Measurements from ENCODE around the gene SERPINF2. TPM values are rescaled to one million over a fixed set of nuclear protein-coding genes. Genes with fewer than 3 reads are reported as not detected.
A peak's percentile ranks its signal among the peaks of the same experiment; 100 is the strongest.
"Not testable (repeated sequence)": the region's sequence is repeated elsewhere in the genome, so short reads cannot be mapped to it uniquely, and the experiment has no call there.

The SERPINF2 gene
- total RNA-seq: under 1 TPM; 0.16 to 0.31 TPM

GRCh38 chr17:1742371-1743087 is at the start of gene SERPINF2:
TSS of gene SERPINF2 (plus strand) at chr17:1742871. CDS start at chr17:1744996, 2,125 bp downstream.
- POLR2A ChIA-PET: interaction anchor here (1.0 kb wide), 1 partner anchor 15 kb away, joined by 3 read pairs; no protein-coding TSS in a partner anchor
- CTCF ChIA-PET: no interaction called here
- Mint-ChIP-seq H3K9me3 (ENCODE audit: insufficient read depth) (no peaks in the 10 kb centered on the region), H3K36me3 (ENCODE audit: low read depth) (peaks cover 2% of the 10 kb centered on the region), H3K27me3 (ENCODE audit: low read depth) (no peaks in the 10 kb centered on the region), H3K27ac (no peak within 1 kb of the TSS), H3K4me1 (ENCODE audit: low read depth) (no peaks in the 10 kb centered on the region), H3K4me3 (no peak within 1 kb of the TSS)
- ATAC-seq (no peak), DNase-seq (no peak)

GRCh38 chr17:1693339-1693738 is 49.3 kb upstream of the SERPINF2 start:
- H3K27ac Mint-ChIP-seq: no peak overlapping the region
- H3K27me3 Mint-ChIP-seq (ENCODE audit: low read depth): peaks cover 3% of the 10 kb centered on the region
- CTCF ChIA-PET: interaction anchor here (1.5 kb wide), 1 partner anchor 24 kb away, joined by 4 read pairs; no protein-coding TSS in a partner anchor
- H3K9me3 Mint-ChIP-seq (ENCODE audit: insufficient read depth): no peaks in the 10 kb centered on the region
- no peaks in the 10 kb centered on the region for H3K36me3 Mint-ChIP-seq (ENCODE audit: low read depth)
- ATAC-seq: no peak
- POLR2A ChIA-PET: no interaction called here
- no peaks in the 10 kb centered on the region for H3K4me1 Mint-ChIP-seq (ENCODE audit: low read depth)
- no peak overlapping the region for H3K4me3 Mint-ChIP-seq
- DNase-seq: no peak

DNA sequence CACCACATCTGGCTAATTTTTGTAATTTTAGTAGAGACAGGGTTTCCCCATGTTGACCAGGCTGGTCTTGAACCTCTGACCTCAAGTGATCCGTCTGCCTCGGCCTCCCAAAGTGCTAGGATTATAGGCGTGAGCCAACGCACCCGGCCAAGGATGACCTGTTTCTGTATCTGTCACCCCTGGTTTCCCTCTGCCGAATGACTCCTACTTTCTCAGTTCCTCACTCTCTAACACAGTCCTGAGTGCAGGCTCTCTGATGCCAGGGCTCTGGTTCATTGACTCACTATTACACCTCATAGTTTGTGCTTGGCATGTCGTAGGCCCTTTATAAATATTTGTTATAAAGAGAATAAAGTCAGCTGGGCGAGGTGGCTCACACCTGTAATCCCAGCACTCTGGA is 47.3 kb upstream of the SERPINF2 start:
- peaks cover 3% of the 10 kb centered on the region for H3K27me3 Mint-ChIP-seq (ENCODE audit: low read depth)
- H3K4me1 Mint-ChIP-seq (ENCODE audit: low read depth): no peaks in the 10 kb centered on the region
- no peak overlapping the region for H3K27ac Mint-ChIP-seq
- ATAC-seq (no peak), DNase-seq (no peak)
- POLR2A ChIA-PET: interaction anchor here (0.6 kb wide), 1 partner anchor 43 kb away, joined by 5 read pairs; no protein-coding TSS in a partner anchor
- CTCF ChIA-PET: interaction anchor here (0.9 kb wide), 1 partner anchor 11 kb away, joined by 3 read pairs; no protein-coding TSS in a partner anchor
- no peak overlapping the region for H3K4me3 Mint-ChIP-seq
- no peaks in the 10 kb centered on the region for H3K9me3 Mint-ChIP-seq (ENCODE audit: insufficient read depth)
- H3K36me3 Mint-ChIP-seq (ENCODE audit: low read depth): no peaks in the 10 kb centered on the region

GRCh38 chr17:1697681-1698080 is 45.0 kb upstream of the SERPINF2 start:
- DNase-seq (no peak), ATAC-seq (no peak)
- Mint-ChIP-seq H3K27me3 (ENCODE audit: low read depth) (peaks cover 3% of the 10 kb centered on the region), H3K9me3 (ENCODE audit: insufficient read depth) (no peaks in the 10 kb centered on the region), H3K27ac (no peak overlapping the region), H3K4me1 (ENCODE audit: low read depth) (no peaks in the 10 kb centered on the region), H3K4me3 (no peak overlapping the region), H3K36me3 (ENCODE audit: low read depth) (no peaks in the 10 kb centered on the region)
- CTCF ChIA-PET: no interaction called here
- POLR2A ChIA-PET: no interaction called here

- H3K9me3 Mint-ChIP-seq (ENCODE audit: insufficient read depth); H3K4me1 Mint-ChIP-seq (ENCODE audit: low read depth); ATAC-seq; DNase-seq; POLR2A ChIA-PET; H3K36me3 Mint-ChIP-seq (ENCODE audit: low read depth); H3K27me3 Mint-ChIP-seq (ENCODE audit: low read depth); H3K27ac Mint-ChIP-seq; H3K4me3 Mint-ChIP-seq; CTCF ChIA-PET: not testable (repeated sequence)
Measured at GRCh38 chr17:1699891-1700290, 42.8 kb upstream of the SERPINF2 start.

DNA sequence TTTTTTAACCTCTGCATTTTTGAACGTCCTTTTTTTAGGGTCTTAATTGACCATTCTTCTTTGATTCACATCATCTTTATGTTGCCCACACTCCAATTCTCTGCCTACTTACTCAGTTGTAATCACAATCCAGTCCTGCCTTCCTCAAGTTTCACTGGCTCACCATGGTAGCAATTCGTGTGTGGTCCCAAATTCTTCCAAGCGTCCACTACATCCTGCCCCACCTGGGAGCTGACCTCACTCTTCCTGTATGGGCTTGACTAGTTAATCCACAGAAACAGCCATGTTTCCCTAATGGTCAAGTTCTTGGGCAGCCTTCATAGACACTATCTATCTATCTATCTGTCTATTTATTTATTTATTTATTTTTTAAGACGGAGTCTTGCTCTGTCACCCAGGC is 39.6 kb upstream of the SERPINF2 start:
- no peak for DNase-seq
- Mint-ChIP-seq H3K9me3 (ENCODE audit: insufficient read depth) (no peaks in the 10 kb centered on the region), H3K27me3 (ENCODE audit: low read depth) (peaks cover 20% of the 10 kb centered on the region), H3K36me3 (ENCODE audit: low read depth) (no peaks in the 10 kb centered on the region), H3K4me3 (no peak overlapping the region), H3K4me1 (ENCODE audit: low read depth) (peaks cover 4% of the 10 kb centered on the region), H3K27ac (no peak overlapping the region)
- ChIA-PET POLR2A (no interaction called here), CTCF (interaction anchor here (1.6 kb wide), 1 partner anchor 34 kb away, joined by 5 read pairs; no protein-coding TSS in a partner anchor)
- ATAC-seq: no peak

DNA sequence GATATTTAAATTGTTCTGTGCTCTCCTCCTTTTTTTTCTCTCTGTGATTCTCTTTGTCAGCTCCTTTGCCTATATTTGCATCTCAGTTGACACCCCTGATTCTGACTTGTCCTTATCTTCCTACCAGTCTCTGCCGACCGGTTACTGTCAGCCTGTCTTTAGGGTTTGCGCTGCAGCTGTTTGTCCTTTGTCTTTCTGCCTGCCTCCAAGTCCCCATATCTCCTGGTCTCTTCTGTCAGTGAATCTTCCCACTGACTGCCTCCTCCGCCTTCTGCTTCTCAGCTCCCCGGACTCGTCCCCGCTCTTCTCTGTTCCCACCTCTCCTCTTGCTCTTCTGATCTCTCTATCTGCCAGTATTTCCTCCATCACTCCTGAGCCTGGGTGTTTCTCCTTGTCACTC is 37.7 kb upstream of the SERPINF2 start:
- ChIA-PET CTCF (interaction anchor here (1.1 kb wide), 1 partner anchor 36 kb away, joined by 3 read pairs; no protein-coding TSS in a partner anchor), POLR2A (interaction anchor here (0.6 to 0.7 kb wide), 2 partner anchors 9 to 17 kb away, joined by 3 to 4 read pairs; no protein-coding TSS in a partner anchor)
- peaks cover 23% of the 10 kb centered on the region for H3K27me3 Mint-ChIP-seq (ENCODE audit: low read depth)
- H3K36me3 Mint-ChIP-seq (ENCODE audit: low read depth): no peaks in the 10 kb centered on the region
- H3K4me1 Mint-ChIP-seq (ENCODE audit: low read depth): peaks cover 6% of the 10 kb centered on the region
- DNase-seq: no peak
- no peak overlapping the region for H3K27ac Mint-ChIP-seq
- ATAC-seq: no peak
- no peaks in the 10 kb centered on the region for H3K9me3 Mint-ChIP-seq (ENCODE audit: insufficient read depth)
- no peak overlapping the region for H3K4me3 Mint-ChIP-seq

GRCh38 chr17:1707107-1707506 is 35.6 kb upstream of the SERPINF2 start:
- ChIA-PET CTCF (interaction anchor here (0.6 kb wide), 1 partner anchor 994 kb away, joined by 3 read pairs; no protein-coding TSS in a partner anchor), POLR2A (interaction anchor here (0.7 kb wide), 1 partner anchor 163 kb away, joined by 3 read pairs; no protein-coding TSS in a partner anchor)
- Mint-ChIP-seq H3K36me3 (ENCODE audit: low read depth) (peaks cover 5% of the 10 kb centered on the region), H3K27ac (no peak overlapping the region), H3K27me3 (ENCODE audit: low read depth) (peaks cover 37% of the 10 kb centered on the region), H3K4me3 (no peak overlapping the region), H3K9me3 (ENCODE audit: insufficient read depth) (no peaks in the 10 kb centered on the region), H3K4me1 (ENCODE audit: low read depth) (peaks cover 17% of the 10 kb centered on the region)
- ATAC-seq (no peak), DNase-seq (no peak)

DNA sequence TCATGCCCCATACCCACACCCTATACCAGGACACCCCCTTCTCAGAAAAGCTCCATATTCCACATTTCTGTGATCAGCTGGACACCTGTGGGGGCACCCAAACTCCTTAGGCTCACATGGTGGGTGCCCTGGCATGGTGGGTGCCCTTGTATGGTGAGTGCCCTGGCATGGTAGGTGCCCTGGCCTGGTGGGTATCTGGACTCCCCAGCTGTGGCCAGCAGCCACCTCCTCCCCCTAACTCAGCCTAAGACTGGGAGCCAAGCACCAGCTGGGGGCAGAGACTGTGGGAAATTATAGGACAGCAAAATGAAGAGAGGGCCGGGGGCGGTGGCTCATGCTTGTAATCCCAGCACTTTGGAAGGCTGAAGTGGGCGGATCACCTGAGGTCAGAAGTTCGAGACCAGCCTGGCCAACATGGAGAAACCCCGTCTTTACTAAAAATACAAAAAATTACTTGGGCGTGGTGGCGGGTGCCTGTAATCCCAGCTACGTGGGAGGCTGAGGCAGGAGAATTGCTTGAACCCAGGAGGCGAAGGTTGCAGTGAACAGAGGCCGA is 33.8 kb upstream of the SERPINF2 start:
- CTCF ChIA-PET, POLR2A ChIA-PET, H3K27ac Mint-ChIP-seq: not testable (repeated sequence)

DNA sequence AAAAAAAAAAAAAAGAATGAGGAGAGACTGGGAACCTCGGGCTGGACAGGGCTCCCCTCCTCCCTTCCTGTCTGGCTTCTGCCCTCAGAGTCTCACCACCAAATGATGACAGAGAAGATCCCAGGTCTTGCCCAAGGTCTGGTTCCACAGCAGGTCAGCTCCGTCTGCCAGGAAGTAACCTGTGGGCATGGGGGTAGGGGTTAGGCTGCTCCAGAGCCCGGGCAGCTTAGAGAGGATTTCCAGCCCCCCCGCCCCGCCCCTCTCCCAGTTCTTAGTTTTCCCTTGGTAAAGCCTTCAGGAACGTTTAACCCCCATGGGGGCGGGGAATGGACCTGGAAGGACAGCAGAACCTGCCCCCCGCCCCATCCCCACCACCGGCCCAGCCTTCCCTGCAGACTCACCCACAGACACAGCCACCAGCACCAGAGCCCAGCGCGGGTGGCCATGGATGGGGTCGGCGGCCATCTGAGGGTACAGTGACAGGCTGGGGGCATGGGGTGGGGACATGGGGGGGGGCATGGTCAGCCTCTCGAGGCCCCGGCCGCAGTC is 33.2 kb upstream of the SERPINF2 start:
- Mint-ChIP-seq H3K27ac (no peak overlapping the region), H3K4me3 (peak overlapping the region; percentile 15), H3K36me3 (ENCODE audit: low read depth) (peaks cover 11% of the 10 kb centered on the region), H3K9me3 (ENCODE audit: insufficient read depth) (no peaks in the 10 kb centered on the region), H3K4me1 (ENCODE audit: low read depth) (peaks cover 21% of the 10 kb centered on the region), H3K27me3 (ENCODE audit: low read depth) (peaks cover 35% of the 10 kb centered on the region)
- POLR2A ChIA-PET: no interaction called here
- DNase-seq (no peak), ATAC-seq (no peak)
- CTCF ChIA-PET: no interaction called here

More for the DNA sequence above, 33.8 kb upstream of the SERPINF2 start:
- not testable (repeated sequence) for DNase-seq; H3K9me3 Mint-ChIP-seq (ENCODE audit: insufficient read depth); ATAC-seq
- H3K4me1 Mint-ChIP-seq (ENCODE audit: low read depth): peaks cover 17% of the 10 kb centered on the region
- H3K4me3 Mint-ChIP-seq: peak overlapping the region; percentile 26
- peaks cover 38% of the 10 kb centered on the region for H3K27me3 Mint-ChIP-seq (ENCODE audit: low read depth)
- H3K36me3 Mint-ChIP-seq (ENCODE audit: low read depth): peaks cover 11% of the 10 kb centered on the region

GRCh38 chr17:1709971-1710806 is 32.5 kb upstream of the SERPINF2 start, which contains the start of gene TLCD2:
TSS of gene TLCD2 (minus strand) at chr17:1710377. CDS start at chr17:1710242, 135 bp downstream.
- ATAC-seq (peak; percentile 30), DNase-seq (no peak)
- no peaks in the 10 kb centered on the region for H3K9me3 Mint-ChIP-seq (ENCODE audit: insufficient read depth)
- peak within 1 kb of the TSS; percentile 36 for H3K4me3 Mint-ChIP-seq
- ChIA-PET POLR2A (no interaction called here), CTCF (no interaction called here)
- peaks cover 11% of the 10 kb centered on the region for H3K36me3 Mint-ChIP-seq (ENCODE audit: low read depth)
- H3K27me3 Mint-ChIP-seq (ENCODE audit: low read depth): peaks cover 31% of the 10 kb centered on the region
- H3K4me1 Mint-ChIP-seq (ENCODE audit: low read depth): peaks cover 25% of the 10 kb centered on the region
- peak within 1 kb of the TSS; percentile 49 for H3K27ac Mint-ChIP-seq
